H1 (cell line): ENCODE data around the gene PLA2G4A. TPM values are rescaled to one million over a fixed set of nuclear protein-coding genes. Genes with fewer than 3 reads are reported as not detected.

Source experiments
- CREB1 ChIP-seq: IDR thresholded peaks from 2 replicates; pipeline ENCODE4 v1.6.1; 2012; ENCODE audit warnings: inconsistent platforms
- HDAC2 ChIP-seq, 2 experiments: fragments of 300-600 bp in 1 of 2; sonication (generic) in 1 of 2; IDR thresholded peaks; 2 replicates each; pipeline ENCODE4 v1.6.1; 2011 to 2012; ENCODE audit warnings: low read depth in 2 of 2, low read length in 2 of 2, mild to moderate bottlenecking in 2 of 2, moderate library complexity in 2 of 2, borderline replicate concordance in 1 of 2, inconsistent platforms in 1 of 2
- RNF2 ChIP-seq: fragments of 200-900, 300-1000 bp; sonication (generic); IDR thresholded peaks from 2 replicates; pipeline ENCODE4 v1.7.1; 2016; ENCODE audit warnings: borderline replicate concordance, low read depth, mild to moderate bottlenecking, antibody characterized with exemption, low read length; ENCODE audit not compliant: poor library complexity, severe bottlenecking; ENCODE audit errors: missing control alignments
- SIX5 ChIP-seq: IDR thresholded peaks from 2 replicates; pipeline ENCODE4 v1.6.1; 2011; ENCODE audit warnings: mild to moderate bottlenecking, low read depth, low read length
- SP4 ChIP-seq: IDR thresholded peaks from 2 replicates; pipeline ENCODE4 v1.6.1; 2012; ENCODE audit warnings: low read length, inconsistent platforms
- polyA plus RNA-seq, 7 experiments: library from polyadenylated mRNA; depleted of rRNA in 3 of 7; stranded (reverse) in 5 of 7; unstranded in 2 of 7; fragments of >200 nt in 5 of 7; fragments of 200-250 nt in 2 of 7; gene quantifications; 1 replicate in 5 of 7; 2 replicates in 1 of 7; 4 replicates in 1 of 7; pipeline versions ENCODE4 v1.2.1 to v1.2.3, GENCODE V29; 2011 to 2013; ENCODE audit warnings: missing spikeins in 2 of 7, mixed read lengths in 2 of 7
- total RNA-seq: library from RNA; stranded (reverse); fragmentation: NEBNext Ultra II Directional; extraction: Animal tissue kit (Norgen Biotek cat#: 25700); gene quantifications from 2 replicates; pipeline ENCODE4 v1.2.1, GENCODE V29; 2021

Gene PLA2G4A
- total and polyA plus RNA-seq, 2 of the 8 experiments (the other 6 are each of a cell fraction or from before 2014, with no cell fraction given): 0.63 to 1.4 TPM

- TF ChIP-seq HDAC2 (IDR thresholded peaks at IDR 0.05; ENCODE audit: borderline replicate concordance in 1 of 2, low read depth in 2 of 2, low read length in 2 of 2) (no peak), CREB1 (no peak), RNF2 (no peak), SIX5 (no peak), SP4 (no peak)
These were observed 48.7 kb upstream of the PLA2G4A start (continued) for GRCh38 chr1:186780076-186780475.
